A673 (cell line): ENCODE measurements around the gene CT45A10. TPM values are rescaled to one million over a fixed set of nuclear protein-coding genes. Genes with fewer than 3 reads are reported as not detected.
"Not testable (repeated sequence)": the region's sequence is repeated elsewhere in the genome, so short reads cannot be mapped to it uniquely, and the experiment has no call there.

Experiments
- BruUV-seq: library from RNA; stranded (reverse); fragments of 400-500 nt; replicated peaks from 2 replicates; lab custom pipeline; 2021; lab: Mats Ljungman, UMichigan
- CTCF ChIA-PET: fragments of 300-600 bp; sonication (Branson Sonifier 250); formaldehyde crosslinking; loops from one replicate; lab custom pipeline; 2022; ENCODE audit warnings: antibody characterized with exemption; lab: Charles Lee
- POLR2A ChIA-PET: fragments of 300-600 bp; sonication (Branson Sonifier 250); formaldehyde crosslinking; loops from one replicate; lab custom pipeline; 2022; ENCODE audit warnings: antibody characterized with exemption; ENCODE audit not compliant: low non-redundant PET; lab: Charles Lee
- DNase-seq: peaks from one replicate; pipeline ENCODE4 v3.0.0-alpha.2; 2015; ENCODE audit warnings: low spot score
- H3K27ac ChIP-seq: fragments of 200-600 bp; sonication (generic); 2 replicates; pipeline ENCODE4 v1.5.1; 2016; ENCODE audit warnings: mixed run types, low read depth, mild to moderate bottlenecking, mixed read lengths, antibody characterized with exemption, low read length; ENCODE audit not compliant: poor library complexity, severe bottlenecking
- H3K27me3 ChIP-seq: fragments of 200-600 bp; sonication (generic); replicated peaks from 2 replicates; pipeline ENCODE4 v1.6.1; 2017; ENCODE audit warnings: mixed run types, low read depth, mild to moderate bottlenecking, mixed read lengths, antibody characterized with exemption, low read length; ENCODE audit not compliant: insufficient read depth, poor library complexity
- H3K36me3 ChIP-seq: fragments of 200-600 bp; sonication (generic); 2 replicates; pipeline ENCODE4 v1.6.1; 2016; ENCODE audit warnings: mixed run types, mild to moderate bottlenecking, mixed read lengths, antibody characterized with exemption, low read length; ENCODE audit not compliant: insufficient read depth, poor library complexity, severe bottlenecking
- H3K4me1 ChIP-seq: fragments of 200-600 bp; sonication (generic); 2 replicates; pipeline ENCODE4 v1.6.1; 2017; ENCODE audit warnings: mixed run types, mild to moderate bottlenecking, mixed read lengths, antibody characterized with exemption, low read length; ENCODE audit not compliant: insufficient read depth, poor library complexity, severe bottlenecking
- H3K4me3 ChIP-seq: fragments of 200-600 bp; sonication (generic); 2 replicates; pipeline ENCODE4 v1.5.1; 2016; ENCODE audit warnings: low read depth, mixed run types, mild to moderate bottlenecking, mixed read lengths, low read length; ENCODE audit not compliant: poor library complexity, severe bottlenecking
- H3K9me3 ChIP-seq: fragments of 200-600 bp; sonication (generic); 2 replicates; pipeline ENCODE4 v1.6.1; 2016; ENCODE audit warnings: mixed run types, low read depth, mild to moderate bottlenecking, mixed read lengths, antibody characterized with exemption, low read length; ENCODE audit not compliant: poor library complexity, severe bottlenecking
- CTCF ChIP-seq: fragments of 300-800, 200-600 bp; sonication (generic); conservative IDR thresholded peaks from 2 replicates; pipeline ENCODE4 v1.5.1; 2017; ENCODE audit warnings: low read depth, mild to moderate bottlenecking, antibody characterized with exemption, low read length, moderate library complexity, mixed read lengths
- EZH2 ChIP-seq: fragments of 200-600 bp; sonication (generic); IDR thresholded peaks from 2 replicates; pipeline ENCODE4 v1.6.1; 2017; ENCODE audit warnings: borderline replicate concordance, low read depth, mild to moderate bottlenecking, mixed read lengths, antibody characterized with exemption, low read length; ENCODE audit not compliant: poor library complexity, severe bottlenecking
- intact Hi-C: fragments of 100-400 bp; cut with micrococcal nuclease; formaldehyde crosslinking; loops from one replicate; pipeline ENCODE4 v1.10.0; 2022; ENCODE audit not compliant: unreplicated experiment
- total RNA-seq: library from RNA; stranded (reverse); gene quantifications from 2 replicates; pipeline ENCODE4 v1.2.3, GENCODE V29; 2021

CT45A10 gene
- total RNA-seq, 1 experiment from 2014 or later = not detected

GRCh38 chrX:135892781-135893180 lies 463 bp downstream of the CT45A10 start:
- no peak overlapping the region for H3K4me3 ChIP-seq
- no peak for TF ChIP-seq CTCF
- no peak for TF ChIP-seq EZH2
- intact Hi-C loops = no loop called here
- no peaks in the 10 kb centered on the region for H3K4me1 ChIP-seq
- no peak overlapping the region for H3K27ac ChIP-seq
- BruUV-seq = no TSS peak
- DNase-seq = no peak
- no peaks in the 10 kb centered on the region for H3K27me3 ChIP-seq
- ChIA-PET CTCF (no interaction called here), POLR2A (no interaction called here)
- no peaks in the 10 kb centered on the region for H3K36me3 ChIP-seq
- no peaks in the 10 kb centered on the region for H3K9me3 ChIP-seq

DNA sequence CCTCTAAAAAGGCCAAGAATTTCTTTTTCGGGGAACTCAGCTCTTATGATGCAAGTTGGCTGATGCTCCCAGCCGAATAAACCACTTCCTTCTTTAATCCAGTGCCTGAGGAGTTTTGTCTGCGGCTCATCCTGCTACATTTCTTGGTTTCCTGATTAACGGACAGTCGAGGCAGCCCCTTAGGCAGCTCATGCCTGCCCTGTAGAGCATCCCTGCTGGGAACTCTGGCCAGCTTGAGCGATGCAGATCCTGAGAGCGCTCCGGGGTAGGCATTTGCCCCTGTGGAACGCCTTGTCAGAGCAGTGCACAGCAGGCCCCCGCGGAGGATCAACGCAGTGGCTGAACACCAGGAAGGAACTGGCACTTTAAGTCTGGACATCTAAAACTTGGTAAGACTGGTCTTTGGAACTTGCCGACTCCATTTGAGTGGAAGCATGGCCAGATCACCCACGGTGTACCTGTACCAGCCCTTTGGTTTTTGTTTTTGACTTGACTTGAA lies 3.1 kb downstream of the CT45A10 start:
- TF ChIP-seq EZH2 (no peak), CTCF (no peak)
- no peak for DNase-seq
- Histone ChIP-seq H3K9me3 (no peaks in the 10 kb centered on the region), H3K36me3 (no peaks in the 10 kb centered on the region), H3K27ac (no peak overlapping the region), H3K27me3 (no peaks in the 10 kb centered on the region), H3K4me1 (no peaks in the 10 kb centered on the region), H3K4me3 (no peak overlapping the region)
- POLR2A ChIA-PET = no interaction called here
- intact Hi-C loops = no loop called here
- CTCF ChIA-PET = no interaction called here
- no TSS peak for BruUV-seq

DNA sequence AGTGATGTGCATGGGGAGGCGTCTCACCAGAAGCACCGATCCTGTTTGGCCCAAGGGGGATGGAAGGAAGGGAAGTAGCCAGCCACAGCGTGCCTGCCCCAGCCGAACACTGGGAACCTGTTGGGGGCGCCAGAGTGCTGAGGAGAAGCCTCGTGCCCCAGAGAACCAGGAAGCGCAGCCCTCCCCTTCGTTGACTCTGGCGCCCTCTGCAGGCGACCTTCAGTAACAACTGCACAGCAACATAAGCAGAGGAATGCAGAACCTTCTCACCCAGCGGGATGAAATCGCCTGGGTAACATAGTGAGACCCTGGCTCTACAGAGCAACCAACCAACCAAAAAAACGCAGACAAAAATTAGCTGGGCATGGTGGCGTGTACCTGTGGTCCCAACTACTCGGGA lies 4.3 kb downstream of the CT45A10 start:
- BruUV-seq, H3K4me1 ChIP-seq, intact Hi-C loops, H3K27ac ChIP-seq, H3K4me3 ChIP-seq, H3K9me3 ChIP-seq, POLR2A ChIA-PET, H3K36me3 ChIP-seq, CTCF ChIA-PET, H3K27me3 ChIP-seq: not testable (repeated sequence)
- TF ChIP-seq CTCF = peak; percentile 47
- peak; percentile 26 for DNase-seq

- intact Hi-C loops, DNase-seq, H3K27me3 ChIP-seq, BruUV-seq, H3K27ac ChIP-seq, H3K9me3 ChIP-seq, CTCF ChIA-PET, H3K36me3 ChIP-seq, POLR2A ChIA-PET, H3K4me1 ChIP-seq, H3K4me3 ChIP-seq: not testable (repeated sequence)
Observed at GRCh38 chrX:135888230-135888629, 5.0 kb downstream of the CT45A10 start.

DNA sequence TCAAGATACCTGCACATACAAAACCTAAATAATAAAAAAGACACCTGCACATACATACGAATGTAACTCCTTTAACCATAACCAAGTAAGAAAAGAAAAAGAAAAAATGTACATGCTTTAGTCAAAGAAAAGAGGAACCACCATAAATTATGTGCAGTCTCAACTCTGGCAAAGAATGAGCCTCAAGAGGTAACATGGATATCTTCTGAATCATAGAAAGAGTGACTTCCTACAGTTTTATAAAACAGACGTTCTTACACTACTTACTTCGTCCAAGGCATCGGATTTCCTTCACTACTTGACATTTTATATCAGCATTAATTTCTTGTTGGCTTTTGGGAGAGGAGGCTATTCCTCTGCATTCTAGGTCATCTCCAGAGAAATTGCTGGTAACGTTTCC lies 10.5 kb downstream of the CT45A10 start:
- CTCF ChIA-PET, DNase-seq, H3K27me3 ChIP-seq, BruUV-seq, H3K9me3 ChIP-seq, H3K4me1 ChIP-seq, POLR2A ChIA-PET, intact Hi-C loops, H3K4me3 ChIP-seq, H3K36me3 ChIP-seq, H3K27ac ChIP-seq: not testable (repeated sequence)

GRCh38 chrX:135871712-135872111 lies 21.5 kb downstream of the CT45A10 start, which contains the start of gene CT45A9:
Gene CT45A9 (minus strand): TSS chrX:135871812. CDS start chrX:135868061, 3,751 bp downstream.
- H3K4me1 ChIP-seq, CTCF ChIA-PET, H3K36me3 ChIP-seq, POLR2A ChIA-PET, H3K4me3 ChIP-seq, BruUV-seq, H3K27me3 ChIP-seq, H3K27ac ChIP-seq, intact Hi-C loops, DNase-seq, H3K9me3 ChIP-seq: not testable (repeated sequence)
